ENCODE measurements around the gene FCN1.

Gene FCN1

DNA sequence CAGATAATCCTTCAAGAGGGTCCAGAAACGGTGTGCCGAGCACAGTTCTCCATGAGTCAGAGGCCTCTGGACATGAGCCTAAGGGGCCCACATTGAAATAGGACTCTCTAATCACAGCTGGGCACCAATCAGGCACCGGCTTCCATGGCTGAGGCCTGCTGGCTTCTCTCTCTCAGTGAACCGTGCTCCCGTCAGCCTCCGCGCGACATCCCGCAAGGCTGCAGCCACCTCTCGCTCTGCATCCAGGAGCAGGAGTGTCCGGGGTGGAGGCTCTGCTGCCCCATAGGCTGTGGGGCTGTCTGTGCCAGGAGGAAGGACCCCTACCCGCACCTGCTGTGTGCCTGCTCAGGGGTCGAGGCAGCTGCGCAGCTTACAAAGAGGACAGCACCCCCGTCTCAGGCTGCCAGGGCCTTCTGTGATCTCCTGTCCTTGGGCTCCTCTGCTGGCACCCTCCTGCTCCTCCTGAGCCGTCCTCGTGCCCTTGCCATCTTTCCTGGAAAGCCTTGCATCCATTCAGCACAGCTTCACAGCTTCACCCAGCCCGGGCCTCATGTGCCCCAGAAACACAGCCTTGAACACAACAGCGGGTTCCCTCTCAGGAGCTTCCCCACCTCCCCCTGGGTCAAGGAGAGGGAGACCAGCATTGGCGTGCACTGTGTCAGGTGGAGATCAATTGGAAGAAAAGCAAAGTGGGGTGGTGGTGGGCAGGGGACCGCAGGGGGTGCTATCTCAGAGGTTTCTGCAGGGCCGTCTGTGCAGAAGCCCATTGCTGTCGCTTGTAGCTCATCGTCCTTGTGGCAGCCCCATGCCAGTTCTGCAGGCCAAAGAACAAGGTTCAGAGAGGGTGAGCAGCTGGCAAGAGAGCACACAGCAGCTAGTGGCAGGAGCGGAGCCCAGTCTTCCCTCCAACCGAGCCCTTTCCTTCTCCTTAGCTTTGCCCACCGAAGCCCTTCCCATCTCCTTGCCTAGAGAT is 22.8 kb upstream of the FCN1 start:
- H3K36me3 ChIP-seq (ENCODE audit: low read length): no peaks in the 10 kb centered on the region
- no peaks in the 10 kb centered on the region for H3K79me2 ChIP-seq (ENCODE audit: insufficient read depth, low read length)
- no peak overlapping the region for H3K9ac ChIP-seq (ENCODE audit: low read length)
- H3K27me3 ChIP-seq (ENCODE audit: low read length): no peaks in the 10 kb centered on the region
- H3K27ac ChIP-seq (ENCODE audit: low read depth, low read length): no peak overlapping the region
- no peak overlapping the region for H3K4me2 ChIP-seq (ENCODE audit: low read depth, low read length, poor library complexity, severe bottlenecking)
- TF ChIP-seq, protein P1, sequence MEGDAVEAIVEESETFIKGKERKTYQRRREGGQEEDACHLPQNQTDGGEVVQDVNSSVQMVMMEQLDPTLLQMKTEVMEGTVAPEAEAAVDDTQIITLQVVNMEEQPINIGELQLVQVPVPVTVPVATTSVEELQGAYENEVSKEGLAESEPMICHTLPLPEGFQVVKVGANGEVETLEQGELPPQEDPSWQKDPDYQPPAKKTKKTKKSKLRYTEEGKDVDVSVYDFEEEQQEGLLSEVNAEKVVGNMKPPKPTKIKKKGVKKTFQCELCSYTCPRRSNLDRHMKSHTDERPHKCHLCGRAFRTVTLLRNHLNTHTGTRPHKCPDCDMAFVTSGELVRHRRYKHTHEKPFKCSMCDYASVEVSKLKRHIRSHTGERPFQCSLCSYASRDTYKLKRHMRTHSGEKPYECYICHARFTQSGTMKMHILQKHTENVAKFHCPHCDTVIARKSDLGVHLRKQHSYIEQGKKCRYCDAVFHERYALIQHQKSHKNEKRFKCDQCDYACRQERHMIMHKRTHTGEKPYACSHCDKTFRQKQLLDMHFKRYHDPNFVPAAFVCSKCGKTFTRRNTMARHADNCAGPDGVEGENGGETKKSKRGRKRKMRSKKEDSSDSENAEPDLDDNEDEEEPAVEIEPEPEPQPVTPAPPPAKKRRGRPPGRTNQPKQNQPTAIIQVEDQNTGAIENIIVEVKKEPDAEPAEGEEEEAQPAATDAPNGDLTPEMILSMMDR (IDR thresholded peaks at IDR 0.05; ENCODE audit: insufficient read depth, low read length, poor library complexity, severe bottlenecking): no peak
- no peak for TF ChIP-seq EZH2phosphoT487 (conservative IDR thresholded peaks at IDR 0.05; ENCODE audit: low read length)
- H3K4me3 ChIP-seq (ENCODE audit: insufficient read depth, low read length, poor library complexity, severe bottlenecking): no peak overlapping the region
- H4K20me1 ChIP-seq (ENCODE audit: low read depth, low read length): no peaks in the 10 kb centered on the region
- no peaks in the 10 kb centered on the region for H3K9me3 ChIP-seq (ENCODE audit: insufficient read depth, low read length)
- H3K9me2 ChIP-seq (replicated peaks; ENCODE audit: insufficient read depth, low read length): no peaks in the 10 kb centered on the region
- H2AFZ ChIP-seq (ENCODE audit: low read depth, low read length, severe bottlenecking): no peak overlapping the region
- H3F3A ChIP-seq (ENCODE audit: insufficient read depth): peaks cover 14% of the 10 kb centered on the region

DNA sequence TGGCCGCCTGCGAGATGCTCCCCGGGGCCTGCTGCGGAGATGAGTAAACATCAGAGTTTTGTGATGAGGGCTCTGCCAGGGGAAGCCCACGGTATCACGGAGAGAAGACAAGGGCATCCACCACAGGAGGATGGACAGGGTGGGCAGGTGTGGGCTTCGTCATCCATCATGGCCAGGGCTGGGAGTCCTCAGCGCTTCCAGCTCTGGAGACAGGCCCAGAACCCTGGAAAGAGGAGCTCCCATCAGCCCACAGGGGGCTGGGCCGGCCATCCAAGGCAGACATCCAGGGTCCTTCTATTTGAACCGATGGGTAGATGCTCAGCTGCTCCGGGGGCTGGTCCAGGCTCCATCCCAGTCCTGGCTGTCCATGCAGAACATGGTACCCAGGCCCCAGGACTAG is 22.1 kb upstream of the FCN1 start:
- no peaks in the 10 kb centered on the region for H3K9me2 ChIP-seq (replicated peaks; ENCODE audit: insufficient read depth, low read length)
- H3K36me3 ChIP-seq (ENCODE audit: low read length): no peaks in the 10 kb centered on the region
- H3K79me2 ChIP-seq (ENCODE audit: insufficient read depth, low read length): no peaks in the 10 kb centered on the region
- no peak overlapping the region for H3K4me2 ChIP-seq (ENCODE audit: low read depth, low read length, poor library complexity, severe bottlenecking)
- H3F3A ChIP-seq (ENCODE audit: insufficient read depth): peaks cover 14% of the 10 kb centered on the region
- no peak overlapping the region for H3K27ac ChIP-seq (ENCODE audit: low read depth, low read length)
- H3K9ac ChIP-seq (ENCODE audit: low read length): no peak overlapping the region
- no peak overlapping the region for H3K4me3 ChIP-seq (ENCODE audit: insufficient read depth, low read length, poor library complexity, severe bottlenecking)
- no peak for TF ChIP-seq EZH2phosphoT487 (conservative IDR thresholded peaks at IDR 0.05; ENCODE audit: low read length)
- TF ChIP-seq, protein P1 (IDR thresholded peaks at IDR 0.05; ENCODE audit: insufficient read depth, low read length, poor library complexity, severe bottlenecking): no peak
- no peak overlapping the region for H2AFZ ChIP-seq (ENCODE audit: low read depth, low read length, severe bottlenecking)
- H3K27me3 ChIP-seq (ENCODE audit: low read length): no peaks in the 10 kb centered on the region
- H4K20me1 ChIP-seq (ENCODE audit: low read depth, low read length): no peaks in the 10 kb centered on the region
- no peaks in the 10 kb centered on the region for H3K9me3 ChIP-seq (ENCODE audit: insufficient read depth, low read length)

DNA sequence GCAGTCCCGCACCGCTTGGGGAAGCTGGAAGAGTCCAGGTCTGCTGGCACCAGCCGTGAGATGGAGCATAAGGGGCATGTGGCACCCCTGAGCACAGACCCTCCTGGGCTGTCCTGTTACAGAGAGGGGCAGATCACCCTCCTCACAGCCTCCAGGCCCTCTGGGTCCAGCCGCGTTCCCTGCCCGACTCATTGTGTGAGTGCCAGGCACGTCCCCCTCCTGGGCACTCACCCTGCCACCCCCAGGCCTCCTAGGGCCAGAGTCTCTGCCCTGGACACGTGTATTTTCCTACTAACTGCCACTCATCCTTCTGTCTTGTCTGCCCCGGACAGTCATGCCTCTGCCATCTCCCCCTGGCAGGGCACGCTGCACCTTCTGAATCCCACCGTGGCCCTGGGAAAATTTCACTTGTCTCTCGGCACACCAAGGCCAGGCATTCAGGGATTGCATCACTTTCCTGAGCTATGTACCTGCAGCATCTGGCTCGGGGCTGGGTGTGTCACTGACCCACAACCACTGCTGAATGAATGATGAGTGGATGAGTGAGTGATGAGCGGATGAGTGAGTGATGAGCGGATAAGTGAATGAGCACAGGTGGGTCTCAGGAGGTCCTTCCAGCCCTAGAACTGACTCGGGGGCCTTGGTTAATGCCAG is 21.5 kb upstream of the FCN1 start:
- H3K9me3 ChIP-seq (ENCODE audit: insufficient read depth, low read length): no peaks in the 10 kb centered on the region

More for the DNA sequence above, 21.5 kb upstream of the FCN1 start:
- H3K9me2 ChIP-seq (replicated peaks; ENCODE audit: insufficient read depth, low read length): no peaks in the 10 kb centered on the region
- no peak overlapping the region for H3K4me3 ChIP-seq (ENCODE audit: insufficient read depth, low read length, poor library complexity, severe bottlenecking)
- no peak overlapping the region for H3K4me2 ChIP-seq (ENCODE audit: low read depth, low read length, poor library complexity, severe bottlenecking)
- no peaks in the 10 kb centered on the region for H3K79me2 ChIP-seq (ENCODE audit: insufficient read depth, low read length)
- no peaks in the 10 kb centered on the region for H3K27me3 ChIP-seq (ENCODE audit: low read length)
- peaks cover 14% of the 10 kb centered on the region for H3F3A ChIP-seq (ENCODE audit: insufficient read depth)
- no peak overlapping the region for H2AFZ ChIP-seq (ENCODE audit: low read depth, low read length, severe bottlenecking)
- no peak overlapping the region for H3K27ac ChIP-seq (ENCODE audit: low read depth, low read length)
- H4K20me1 ChIP-seq (ENCODE audit: low read depth, low read length): no peaks in the 10 kb centered on the region
- TF ChIP-seq, protein P1 (IDR thresholded peaks at IDR 0.05; ENCODE audit: insufficient read depth, low read length, poor library complexity, severe bottlenecking): no peak
- TF ChIP-seq EZH2phosphoT487 (conservative IDR thresholded peaks at IDR 0.05; ENCODE audit: low read length): no peak
- H3K36me3 ChIP-seq (ENCODE audit: low read length): no peaks in the 10 kb centered on the region
- H3K9ac ChIP-seq (ENCODE audit: low read length): no peak overlapping the region

All from SU-DHL-6 (cell line).